ENCODE data around the gene MPND. TPM values are rescaled to one million over a fixed set of nuclear protein-coding genes. Genes with fewer than 3 reads are reported as not detected.

MPND gene
- total RNA-seq, 1 experiment from 2014 or later, result 37.0 TPM

- Histone ChIP-seq H3K23ac (ENCODE audit: insufficient read length, low read depth, low read length) (no peak overlapping the region), H3K14ac (ENCODE audit: insufficient read depth, low read length) (no peak overlapping the region), H3K9ac (ENCODE audit: extremely low read depth, insufficient read length, low read length) (no peak overlapping the region)
Measured at GRCh38 chr19:4326215-4326836, 17.0 kb upstream of the MPND start.

More at GRCh38 chr19:4326215-4326836, 17.0 kb upstream of the MPND start:
- H3K27me3 Mint-ChIP-seq (ENCODE audit: low read depth), result peaks cover 2% of the 10 kb centered on the region; the same call in 1 of the 2 replicates
- H3K4me2 ChIP-seq (ENCODE audit: insufficient read depth, insufficient read length, low read length), result peak overlapping the region; percentile 74
- H3K79me1 ChIP-seq (ENCODE audit: insufficient read depth, low read depth, low read length, poor library complexity, severe bottlenecking), result no peaks in the 10 kb centered on the region
- TF ChIP-seq CTCF (conservative IDR thresholded peaks at IDR 0.05), result no peak
- no peak overlapping the region for H2AK5ac ChIP-seq (ENCODE audit: insufficient read length, low read length)
- H3K4me1 Mint-ChIP-seq, result peaks cover 10 to 15% of the 10 kb centered on the region in 2 experiments
- no peak overlapping the region for H2BK15ac ChIP-seq (ENCODE audit: low read depth, low read length)
- no peak overlapping the region for H2AFZ ChIP-seq (ENCODE audit: low read length)
- H4K20me1 ChIP-seq (ENCODE audit: control insufficient read depth, insufficient read depth, insufficient read length), result no peaks in the 10 kb centered on the region
- no peak overlapping the region for H3T11ph ChIP-seq (ENCODE audit: low read length)
- no peak overlapping the region for H2BK120ac ChIP-seq (ENCODE audit: low read depth, low read length, poor library complexity, severe bottlenecking)
- no peaks in the 10 kb centered on the region for H3K27me3 ChIP-seq (ENCODE audit: insufficient read depth, low read length)
- H3K27ac ChIP-seq (ENCODE audit: insufficient read length, low read depth, low read length), result no peak overlapping the region
- H3K18ac ChIP-seq (ENCODE audit: insufficient read length, low read depth, low read length), result no peak overlapping the region
- H4K5ac ChIP-seq (ENCODE audit: insufficient read length, low read depth, low read length), result no peak overlapping the region
- no peak overlapping the region for H3K56ac ChIP-seq (ENCODE audit: insufficient read length, low read depth, low read length)
- no peak overlapping the region for H4K8ac ChIP-seq (replicated peaks; ENCODE audit: insufficient read length, low read depth, low read length)
- no peaks in the 10 kb centered on the region for H3K79me2 ChIP-seq (ENCODE audit: insufficient read depth, low read length)
- peaks cover 9% of the 10 kb centered on the region for H3K23me2 ChIP-seq (ENCODE audit: insufficient read length, low read depth, low read length, poor library complexity, severe bottlenecking)
- no peaks in the 10 kb centered on the region for H3K9me3 ChIP-seq (ENCODE audit: control insufficient read depth, low read depth, low read length)
- peak overlapping the region in 2 of 3 experiments; percentile 58 to 91; a peak in 3 of 7 replicates for H3K27ac Mint-ChIP-seq
- WGBS (ENCODE audit: extremely low coverage, insufficient read length, low lambda C conversion rate), result no CpG with 5 or more reads among the region's 13 CpGs
- H3K36me3 Mint-ChIP-seq (ENCODE audit: insufficient read depth in 1 of 3, low read depth in 3 of 3), result peaks cover 9 to 29% (median 12%) of the 10 kb centered on the region in 3 experiments
- peaks cover 2% of the 10 kb centered on the region; the same call in 1 of the 2 replicates for H3K4me1 ChIP-seq (ENCODE audit: insufficient read depth, low read length)
- no peak overlapping the region for H3K4ac ChIP-seq (ENCODE audit: low read depth, low read length)
- DNase-seq, result no peak
- H3K9me3 Mint-ChIP-seq, result peaks cover 0 to 4% of the 10 kb centered on the region in 2 experiments; a peak in 1 of 5 replicates
- peak overlapping the region; percentile 57 to 87 for H3K4me3 Mint-ChIP-seq
- no peak overlapping the region for H2BK5ac ChIP-seq (ENCODE audit: insufficient read length, low read length)
- H2BK20ac ChIP-seq (ENCODE audit: low read depth, low read length, poor library complexity, severe bottlenecking), result no peak overlapping the region
- no peak overlapping the region for H4K91ac ChIP-seq (ENCODE audit: insufficient read length, low read depth, low read length)
- no peak overlapping the region for H2BK12ac ChIP-seq (ENCODE audit: insufficient read length, low read depth, low read length)

All from H9 (cell line).